ENCODE results near the gene C6orf136. TPM values are rescaled to one million over a fixed set of nuclear protein-coding genes. Genes with fewer than 3 reads are reported as not detected.

The C6orf136 gene
- total and polyA plus RNA-seq, 9 of the 15 experiments (the other 6 are each of a cell fraction or from before 2014, with no cell fraction given), result 14.1 to 63.1 (median 18.4) TPM

DNA sequence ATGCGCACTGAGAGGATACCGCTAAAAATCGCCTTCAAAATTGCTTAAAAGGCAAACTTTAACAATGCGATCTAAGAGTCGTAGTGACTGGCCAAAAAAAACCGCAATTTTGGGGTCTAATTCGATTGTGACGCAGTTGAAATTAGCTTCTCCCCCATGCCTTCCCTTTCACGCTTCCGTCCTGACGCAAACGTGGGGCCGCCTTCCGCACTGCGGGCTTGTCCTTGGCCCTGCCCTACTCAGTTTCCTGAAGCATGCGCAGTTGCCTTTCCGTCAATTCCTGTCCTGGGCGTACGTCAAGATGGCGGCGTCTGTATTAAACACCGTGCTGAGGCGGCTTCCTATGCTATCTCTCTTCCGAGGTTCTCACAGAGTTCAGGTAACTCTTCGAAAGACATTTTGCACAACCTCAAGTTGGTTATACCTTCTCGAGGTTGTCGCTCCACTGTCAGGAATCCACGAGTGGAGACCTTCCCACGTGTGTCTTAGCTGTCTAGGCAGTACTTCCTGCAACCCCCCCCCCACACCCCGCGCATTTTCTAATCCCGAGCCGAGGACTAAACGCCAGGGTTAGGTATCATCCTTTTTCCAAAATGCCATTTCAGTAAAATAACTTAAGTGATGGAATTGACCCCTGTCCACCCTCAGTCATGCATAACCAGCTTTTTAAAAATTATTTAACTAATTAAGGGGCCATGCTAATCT, 29.2 kb upstream of the C6orf136 start, which contains the start of gene MRPS18B (continued):
- TF ChIP-seq STAT5A (IDR thresholded peaks at IDR 0.05; ENCODE audit: borderline replicate concordance, low read length), result no peak; the same call in 1 of the 2 replicates
- no peak for TF ChIP-seq ZNF785 (CRISPR knock-in tag; IDR thresholded peaks at IDR 0.05)
- TF ChIP-seq SMARCA5 (IDR thresholded peaks at IDR 0.05), result no peak
- TF ChIP-seq CHD2 (IDR thresholded peaks at IDR 0.05; ENCODE audit: low read depth, low read length), result no peak
- TF ChIP-seq, protein P1, sequence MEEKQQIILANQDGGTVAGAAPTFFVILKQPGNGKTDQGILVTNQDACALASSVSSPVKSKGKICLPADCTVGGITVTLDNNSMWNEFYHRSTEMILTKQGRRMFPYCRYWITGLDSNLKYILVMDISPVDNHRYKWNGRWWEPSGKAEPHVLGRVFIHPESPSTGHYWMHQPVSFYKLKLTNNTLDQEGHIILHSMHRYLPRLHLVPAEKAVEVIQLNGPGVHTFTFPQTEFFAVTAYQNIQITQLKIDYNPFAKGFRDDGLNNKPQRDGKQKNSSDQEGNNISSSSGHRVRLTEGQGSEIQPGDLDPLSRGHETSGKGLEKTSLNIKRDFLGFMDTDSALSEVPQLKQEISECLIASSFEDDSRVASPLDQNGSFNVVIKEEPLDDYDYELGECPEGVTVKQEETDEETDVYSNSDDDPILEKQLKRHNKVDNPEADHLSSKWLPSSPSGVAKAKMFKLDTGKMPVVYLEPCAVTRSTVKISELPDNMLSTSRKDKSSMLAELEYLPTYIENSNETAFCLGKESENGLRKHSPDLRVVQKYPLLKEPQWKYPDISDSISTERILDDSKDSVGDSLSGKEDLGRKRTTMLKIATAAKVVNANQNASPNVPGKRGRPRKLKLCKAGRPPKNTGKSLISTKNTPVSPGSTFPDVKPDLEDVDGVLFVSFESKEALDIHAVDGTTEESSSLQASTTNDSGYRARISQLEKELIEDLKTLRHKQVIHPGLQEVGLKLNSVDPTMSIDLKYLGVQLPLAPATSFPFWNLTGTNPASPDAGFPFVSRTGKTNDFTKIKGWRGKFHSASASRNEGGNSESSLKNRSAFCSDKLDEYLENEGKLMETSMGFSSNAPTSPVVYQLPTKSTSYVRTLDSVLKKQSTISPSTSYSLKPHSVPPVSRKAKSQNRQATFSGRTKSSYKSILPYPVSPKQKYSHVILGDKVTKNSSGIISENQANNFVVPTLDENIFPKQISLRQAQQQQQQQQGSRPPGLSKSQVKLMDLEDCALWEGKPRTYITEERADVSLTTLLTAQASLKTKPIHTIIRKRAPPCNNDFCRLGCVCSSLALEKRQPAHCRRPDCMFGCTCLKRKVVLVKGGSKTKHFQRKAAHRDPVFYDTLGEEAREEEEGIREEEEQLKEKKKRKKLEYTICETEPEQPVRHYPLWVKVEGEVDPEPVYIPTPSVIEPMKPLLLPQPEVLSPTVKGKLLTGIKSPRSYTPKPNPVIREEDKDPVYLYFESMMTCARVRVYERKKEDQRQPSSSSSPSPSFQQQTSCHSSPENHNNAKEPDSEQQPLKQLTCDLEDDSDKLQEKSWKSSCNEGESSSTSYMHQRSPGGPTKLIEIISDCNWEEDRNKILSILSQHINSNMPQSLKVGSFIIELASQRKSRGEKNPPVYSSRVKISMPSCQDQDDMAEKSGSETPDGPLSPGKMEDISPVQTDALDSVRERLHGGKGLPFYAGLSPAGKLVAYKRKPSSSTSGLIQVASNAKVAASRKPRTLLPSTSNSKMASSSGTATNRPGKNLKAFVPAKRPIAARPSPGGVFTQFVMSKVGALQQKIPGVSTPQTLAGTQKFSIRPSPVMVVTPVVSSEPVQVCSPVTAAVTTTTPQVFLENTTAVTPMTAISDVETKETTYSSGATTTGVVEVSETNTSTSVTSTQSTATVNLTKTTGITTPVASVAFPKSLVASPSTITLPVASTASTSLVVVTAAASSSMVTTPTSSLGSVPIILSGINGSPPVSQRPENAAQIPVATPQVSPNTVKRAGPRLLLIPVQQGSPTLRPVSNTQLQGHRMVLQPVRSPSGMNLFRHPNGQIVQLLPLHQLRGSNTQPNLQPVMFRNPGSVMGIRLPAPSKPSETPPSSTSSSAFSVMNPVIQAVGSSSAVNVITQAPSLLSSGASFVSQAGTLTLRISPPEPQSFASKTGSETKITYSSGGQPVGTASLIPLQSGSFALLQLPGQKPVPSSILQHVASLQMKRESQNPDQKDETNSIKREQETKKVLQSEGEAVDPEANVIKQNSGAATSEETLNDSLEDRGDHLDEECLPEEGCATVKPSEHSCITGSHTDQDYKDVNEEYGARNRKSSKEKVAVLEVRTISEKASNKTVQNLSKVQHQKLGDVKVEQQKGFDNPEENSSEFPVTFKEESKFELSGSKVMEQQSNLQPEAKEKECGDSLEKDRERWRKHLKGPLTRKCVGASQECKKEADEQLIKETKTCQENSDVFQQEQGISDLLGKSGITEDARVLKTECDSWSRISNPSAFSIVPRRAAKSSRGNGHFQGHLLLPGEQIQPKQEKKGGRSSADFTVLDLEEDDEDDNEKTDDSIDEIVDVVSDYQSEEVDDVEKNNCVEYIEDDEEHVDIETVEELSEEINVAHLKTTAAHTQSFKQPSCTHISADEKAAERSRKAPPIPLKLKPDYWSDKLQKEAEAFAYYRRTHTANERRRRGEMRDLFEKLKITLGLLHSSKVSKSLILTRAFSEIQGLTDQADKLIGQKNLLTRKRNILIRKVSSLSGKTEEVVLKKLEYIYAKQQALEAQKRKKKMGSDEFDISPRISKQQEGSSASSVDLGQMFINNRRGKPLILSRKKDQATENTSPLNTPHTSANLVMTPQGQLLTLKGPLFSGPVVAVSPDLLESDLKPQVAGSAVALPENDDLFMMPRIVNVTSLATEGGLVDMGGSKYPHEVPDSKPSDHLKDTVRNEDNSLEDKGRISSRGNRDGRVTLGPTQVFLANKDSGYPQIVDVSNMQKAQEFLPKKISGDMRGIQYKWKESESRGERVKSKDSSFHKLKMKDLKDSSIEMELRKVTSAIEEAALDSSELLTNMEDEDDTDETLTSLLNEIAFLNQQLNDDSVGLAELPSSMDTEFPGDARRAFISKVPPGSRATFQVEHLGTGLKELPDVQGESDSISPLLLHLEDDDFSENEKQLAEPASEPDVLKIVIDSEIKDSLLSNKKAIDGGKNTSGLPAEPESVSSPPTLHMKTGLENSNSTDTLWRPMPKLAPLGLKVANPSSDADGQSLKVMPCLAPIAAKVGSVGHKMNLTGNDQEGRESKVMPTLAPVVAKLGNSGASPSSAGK (IDR thresholded peaks at IDR 0.05), result peak; percentile 57; the same call in 1 of the 2 replicates
- peak; percentile 50; the same call in 1 of the 2 replicates for TF ChIP-seq ZNF24 (IDR thresholded peaks at IDR 0.05)
- no peak for TF ChIP-seq KLF16 (IDR thresholded peaks at IDR 0.05)
- peak; percentile 11; the same call in 1 of the 2 replicates for TF ChIP-seq FOSL1 (tag; conservative IDR thresholded peaks at IDR 0.05)
- TF ChIP-seq IRF2 (CRISPR knock-in tag; IDR thresholded peaks at IDR 0.05), result no peak
- TF ChIP-seq EZH2 (IDR thresholded peaks at IDR 0.05; ENCODE audit: borderline replicate concordance, low read depth, low read length), result no peak
- TF ChIP-seq ZNF347 (CRISPR knock-in tag; IDR thresholded peaks at IDR 0.05; ENCODE audit: low read depth), result no peak
- peak; percentile 100 for TF ChIP-seq EP400 (IDR thresholded peaks at IDR 0.05)
- peak; percentile 96 for TF ChIP-seq HNRNPLL (IDR thresholded peaks at IDR 0.05; ENCODE audit: low read depth, low read length, poor library complexity, severe bottlenecking)
- TF ChIP-seq HDAC6 (IDR thresholded peaks at IDR 0.05; ENCODE audit: low read depth, low read length), result no peak; the same call in 1 of the 2 replicates
- TF ChIP-seq ZKSCAN8 (CRISPR knock-in tag; IDR thresholded peaks at IDR 0.05), result no peak
- TF ChIP-seq, protein P2, sequence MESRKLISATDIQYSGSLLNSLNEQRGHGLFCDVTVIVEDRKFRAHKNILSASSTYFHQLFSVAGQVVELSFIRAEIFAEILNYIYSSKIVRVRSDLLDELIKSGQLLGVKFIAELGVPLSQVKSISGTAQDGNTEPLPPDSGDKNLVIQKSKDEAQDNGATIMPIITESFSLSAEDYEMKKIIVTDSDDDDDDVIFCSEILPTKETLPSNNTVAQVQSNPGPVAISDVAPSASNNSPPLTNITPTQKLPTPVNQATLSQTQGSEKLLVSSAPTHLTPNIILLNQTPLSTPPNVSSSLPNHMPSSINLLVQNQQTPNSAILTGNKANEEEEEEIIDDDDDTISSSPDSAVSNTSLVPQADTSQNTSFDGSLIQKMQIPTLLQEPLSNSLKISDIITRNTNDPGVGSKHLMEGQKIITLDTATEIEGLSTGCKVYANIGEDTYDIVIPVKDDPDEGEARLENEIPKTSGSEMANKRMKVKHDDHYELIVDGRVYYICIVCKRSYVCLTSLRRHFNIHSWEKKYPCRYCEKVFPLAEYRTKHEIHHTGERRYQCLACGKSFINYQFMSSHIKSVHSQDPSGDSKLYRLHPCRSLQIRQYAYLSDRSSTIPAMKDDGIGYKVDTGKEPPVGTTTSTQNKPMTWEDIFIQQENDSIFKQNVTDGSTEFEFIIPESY (CRISPR knock-in tag; IDR thresholded peaks at IDR 0.05), result peak; percentile 32; the same call in 1 of the 2 replicates

All from K562 (cell line).